ENCODE measurements around the gene SIX5. TPM values are rescaled to one million over a fixed set of nuclear protein-coding genes. Genes with fewer than 3 reads are reported as not detected.

The SIX5 gene
- total RNA-seq, 1 donor from 2014 or later, result 5.0 TPM

GRCh38 chr19:45792470-45793177, 23.6 kb upstream of the SIX5 start, which contains the start of gene DMWD:
TSS of gene DMWD (minus strand) at chr19:45792845. CDS start at chr19:45792756, 89 bp downstream.
- peak; percentile 99 to 100 for DNase-seq (ENCODE audit: low read depth in 2 of 2)

GRCh38 chr19:45791744-45792469, 22.9 kb upstream of the SIX5 start:
- DNase-seq (ENCODE audit: low read depth in 2 of 2), result peak; percentile 31 to 40

GRCh38 chr19:45790942-45791341, 21.9 kb upstream of the SIX5 start:
- DNase-seq (ENCODE audit: low read depth in 2 of 2), result no peak

GRCh38 chr19:45789035-45789786, 20.2 kb upstream of the SIX5 start:
- DNase-seq (ENCODE audit: low read depth in 2 of 2), result no peak

GRCh38 chr19:45786533-45786894, 17.5 kb upstream of the SIX5 start:
- no peak for DNase-seq (ENCODE audit: low read depth in 2 of 2)

- no peak for DNase-seq (ENCODE audit: low read depth in 2 of 2)
Measured at GRCh38 chr19:45785781-45786532, 16.9 kb upstream of the SIX5 start.

- no peak for DNase-seq (ENCODE audit: low read depth in 2 of 2)
Measured at GRCh38 chr19:45785097-45785496, 16.0 kb upstream of the SIX5 start.

GRCh38 chr19:45784096-45784495, 15.0 kb upstream of the SIX5 start:
- no peak for DNase-seq (ENCODE audit: low read depth in 2 of 2)

GRCh38 chr19:45782820-45783785, 14.1 kb upstream of the SIX5 start:
- DNase-seq (ENCODE audit: low read depth in 2 of 2), result no peak

- DNase-seq (ENCODE audit: low read depth in 2 of 2), result no peak
Measured at GRCh38 chr19:45782162-45782691, 13.2 kb upstream of the SIX5 start, which contains the start of gene DMPK. TSS of gene DMPK (minus strand) at chr19:45782490. CDS start at chr19:45782352, 138 bp downstream.

GRCh38 chr19:45781214-45782161, 12.4 kb upstream of the SIX5 start:
- no peak for DNase-seq (ENCODE audit: low read depth in 2 of 2)

- no peak for DNase-seq (ENCODE audit: low read depth in 2 of 2)
Measured at GRCh38 chr19:45780448-45781213, 11.6 kb upstream of the SIX5 start.

- DNase-seq (ENCODE audit: low read depth in 2 of 2), result no peak
Measured at GRCh38 chr19:45780146-45780447, 11.0 kb upstream of the SIX5 start.

- DNase-seq (ENCODE audit: low read depth in 2 of 2), result peak; percentile 75 to 93
Measured at GRCh38 chr19:45779231-45780145, 10.4 kb upstream of the SIX5 start.

- DNase-seq (ENCODE audit: low read depth in 2 of 2), result no peak
Measured at GRCh38 chr19:45778010-45778661, 9.1 kb upstream of the SIX5 start.

GRCh38 chr19:45777395-45777961, 8.4 kb upstream of the SIX5 start:
- no peak for DNase-seq (ENCODE audit: low read depth in 2 of 2)
